Esophagus squamous epithelium (tissue), 4 donors: ENCODE data around the gene SALL2.

Source experiments
- CTCF ChIP-seq, 6 experiments: fragments of 450-650 bp in 4 of 6; fragments of 200-600 bp in 2 of 6; sonication (generic) in 2 of 6; IDR thresholded peaks; one replicate each; pipeline ENCODE4 v1.5.1; 2016 to 2019; ENCODE audit warnings: antibody characterized with exemption in 6 of 6, mild to moderate bottlenecking in 4 of 6, moderate library complexity in 4 of 6
- POLR2A ChIP-seq, 4 donors: fragments of 450-650 bp; IDR thresholded peaks; one replicate each; pipeline ENCODE4 v1.6.1; 2017; ENCODE audit warnings: antibody characterized with exemption in 4 of 4, mild to moderate bottlenecking in 4 of 4, moderate library complexity in 3 of 4

DNA sequence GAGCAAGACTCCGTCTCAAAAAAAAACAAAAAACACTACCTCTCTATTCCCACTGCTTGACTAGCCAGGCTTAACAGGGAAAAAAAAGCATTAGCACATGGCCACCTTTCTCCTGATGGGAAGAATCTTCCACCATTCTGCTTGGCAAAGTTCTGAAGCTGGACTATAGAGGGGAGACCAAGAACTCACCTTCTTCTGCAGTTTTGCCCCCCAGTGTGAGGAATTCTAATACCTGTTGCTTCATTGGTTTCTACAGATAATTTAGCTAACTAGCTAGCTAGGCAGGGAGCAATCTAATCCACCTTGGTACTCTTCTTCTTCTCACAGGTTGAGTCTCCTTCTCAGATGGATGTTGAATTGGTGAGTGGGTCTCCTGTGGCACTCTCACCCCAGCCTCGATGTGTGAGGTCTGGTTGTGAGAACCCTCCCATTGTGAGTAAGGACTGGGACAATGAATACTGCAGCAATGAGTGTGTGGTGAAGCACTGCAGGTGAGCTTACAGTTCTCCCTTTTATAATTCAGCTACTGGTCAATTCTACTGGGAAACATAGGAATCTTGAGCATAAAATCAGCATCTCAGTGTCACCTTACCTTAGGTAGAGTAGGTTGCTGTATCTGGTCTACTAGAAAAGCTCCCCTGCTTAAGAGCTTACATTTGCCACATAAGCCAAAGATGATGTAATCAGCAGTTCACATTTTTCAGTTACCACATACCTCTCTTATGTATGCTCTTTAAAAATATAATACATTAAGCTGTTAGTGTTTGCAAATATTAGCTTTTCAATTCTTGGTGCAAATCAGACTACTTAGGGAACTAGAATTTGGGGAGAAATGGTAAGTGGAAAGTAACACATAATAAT, 31.0 kb downstream of the SALL2 start:
- TF ChIP-seq POLR2A (IDR thresholded peaks at IDR 0.05) (no peak), CTCF (IDR thresholded peaks at IDR 0.05) (no peak)
